ENCODE data around the gene EPG5. TPM values are rescaled to one million over a fixed set of nuclear protein-coding genes. Genes with fewer than 3 reads are reported as not detected.

Gene EPG5
- total and polyA plus RNA-seq, 9 of the 15 experiments (the other 6 are each of a cell fraction or from before 2014, with no cell fraction given) = 1.3 to 10.7 (median 5.2) TPM

- Histone ChIP-seq H3K36me3 (ENCODE audit: control insufficient read depth, insufficient read depth, low read length) (no peaks in the 10 kb centered on the region), H2AFZ (ENCODE audit: low read depth, low read length) (no peak overlapping the region), H3K9ac (ENCODE audit: insufficient read depth in 1 of 2, low read depth in 2 of 2, low read length in 2 of 2) (no peak overlapping the region), H3K27ac (ENCODE audit: extremely low read depth, low read depth, low read length) (no peak overlapping the region), H4K20me1 (replicated peaks; ENCODE audit: control insufficient read depth, insufficient read depth, low read length) (no peaks in the 10 kb centered on the region), H3K27me3 (ENCODE audit: control insufficient read depth in 2 of 2, insufficient read depth in 2 of 2, low read length in 2 of 2) (peaks cover 0 to 14% of the 10 kb centered on the region in 2 experiments; a peak in 2 of 5 replicates), H3K9me3 (replicated peaks; ENCODE audit: control insufficient read depth, insufficient read depth, low read depth, low read length) (no peaks in the 10 kb centered on the region), H3K4me3 (no peak overlapping the region), H3K9me1 (ENCODE audit: control insufficient read depth, insufficient read depth, low read length) (no peaks in the 10 kb centered on the region), H3K4me2 (ENCODE audit: insufficient read depth, low read length) (no peak overlapping the region), H3K4me1 (replicated peaks in 1 of 2; ENCODE audit: control insufficient read depth in 2 of 2, insufficient read depth in 2 of 2, low read length in 2 of 2) (no peaks in the 10 kb centered on the region), H3K79me2 (ENCODE audit: control insufficient read depth, insufficient read depth, low read length) (no peaks in the 10 kb centered on the region)
- TF ChIP-seq RERE (CRISPR knock-in tag; IDR thresholded peaks at IDR 0.05; ENCODE audit: borderline replicate concordance) (no peak), SRSF1 (IDR thresholded peaks at IDR 0.05; ENCODE audit: low read depth, low read length) (no peak), ZEB2 (IDR thresholded peaks at IDR 0.05) (no peak), MAFG (tag; conservative IDR thresholded peaks at IDR 0.05) (no peak), ZNF780A (CRISPR knock-in tag; IDR thresholded peaks at IDR 0.05) (no peak)
- TF ChIP-seq, protein P1, sequence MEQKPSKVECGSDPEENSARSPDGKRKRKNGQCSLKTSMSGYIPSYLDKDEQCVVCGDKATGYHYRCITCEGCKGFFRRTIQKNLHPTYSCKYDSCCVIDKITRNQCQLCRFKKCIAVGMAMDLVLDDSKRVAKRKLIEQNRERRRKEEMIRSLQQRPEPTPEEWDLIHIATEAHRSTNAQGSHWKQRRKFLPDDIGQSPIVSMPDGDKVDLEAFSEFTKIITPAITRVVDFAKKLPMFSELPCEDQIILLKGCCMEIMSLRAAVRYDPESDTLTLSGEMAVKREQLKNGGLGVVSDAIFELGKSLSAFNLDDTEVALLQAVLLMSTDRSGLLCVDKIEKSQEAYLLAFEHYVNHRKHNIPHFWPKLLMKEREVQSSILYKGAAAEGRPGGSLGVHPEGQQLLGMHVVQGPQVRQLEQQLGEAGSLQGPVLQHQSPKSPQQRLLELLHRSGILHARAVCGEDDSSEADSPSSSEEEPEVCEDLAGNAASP (IDR thresholded peaks at IDR 0.05) = no peak
- ATAC-seq (no peak), FAIRE-seq (no peak), DNase-seq (ENCODE audit: extremely low read depth in 1 of 4, low spot score in 3 of 4) (no peak)
- no TSS peak for BruUV-seq (replicated peaks)
- in situ Hi-C loops (cut with MboI) (no loop called here), intact Hi-C loops (cut with micrococcal nuclease) (no loop called here)
- POLR2A ChIA-PET = no interaction called here
- WGBS (ENCODE audit: insufficient coverage, low coverage, missing lambda C conversion rate) = 0% methylated on average over 1 of the region's 1 CpG
- CTCF ChIA-PET (ENCODE audit: low intra/inter-chr PET ratio) = no interaction called here
Measured at GRCh38 chr18:45821711-45822110, 145.4 kb downstream of the EPG5 start.
